Sigmoid colon (tissue), 4 donors: ENCODE results near the gene VPS39.

Source experiments
- CTCF ChIP-seq, 4 experiments: fragments of 450-650 bp in 3 of 4; fragments of 200-600 bp in 1 of 4; IDR thresholded peaks; one replicate each; pipeline ENCODE4 v1.5.1; 2016 to 2019; ENCODE audit warnings: antibody characterized with exemption in 4 of 4, mild to moderate bottlenecking in 3 of 4, moderate library complexity in 2 of 4
- EP300 ChIP-seq, 4 donors: sonication (generic); formaldehyde crosslinking; IDR thresholded peaks; one replicate each; pipeline ENCODE4 v1.6.1; 2017; ENCODE audit warnings: antibody characterized with exemption in 4 of 4
- POLR2A ChIP-seq, 2 donors: fragments of 450-650 bp; IDR thresholded peaks; one replicate each; pipeline ENCODE4 v1.6.1; 2016; ENCODE audit warnings: antibody characterized with exemption in 2 of 2, mild to moderate bottlenecking in 2 of 2, moderate library complexity in 2 of 2
- POLR2AphosphoS5 ChIP-seq, 4 donors: sonication (generic); formaldehyde crosslinking; IDR thresholded peaks; one replicate each; pipeline ENCODE4 v1.6.1; 2017; ENCODE audit warnings: antibody characterized with exemption in 4 of 4

DNA sequence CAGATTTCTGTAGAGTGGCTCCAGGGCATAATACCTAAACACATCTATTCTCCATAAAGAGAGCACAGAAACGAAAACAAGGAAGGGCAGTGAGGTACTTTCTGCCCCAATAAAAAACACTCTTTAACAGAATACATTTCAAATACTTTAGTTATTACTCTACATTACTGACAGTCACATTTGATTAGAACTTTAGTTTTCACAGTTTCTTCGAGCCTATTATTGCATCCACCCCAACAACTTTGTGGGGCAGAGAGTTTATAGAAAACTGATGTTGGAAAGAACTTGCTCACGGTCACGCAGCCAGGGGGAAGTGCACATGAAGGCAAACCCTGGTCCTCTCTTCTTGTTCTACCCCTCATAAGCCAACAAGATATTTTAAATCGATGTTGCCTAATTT, 9.0 kb downstream of the VPS39 start:
- TF ChIP-seq CTCF (IDR thresholded peaks at IDR 0.05), result no peak
- no peak for TF ChIP-seq POLR2AphosphoS5 (IDR thresholded peaks at IDR 0.05)
- TF ChIP-seq POLR2A (IDR thresholded peaks at IDR 0.05), result no peak
- TF ChIP-seq EP300 (IDR thresholded peaks at IDR 0.05), result no peak
